Breast epithelium (tissue), 3 donors: ENCODE data around the gene USP32.

Experiments
- POLR2A ChIP-seq: fragments of 450-650 bp; IDR thresholded peaks from one replicate; pipeline ENCODE4 v1.6.1; 2016; ENCODE audit warnings: antibody characterized with exemption, mild to moderate bottlenecking, moderate library complexity
- POLR2AphosphoS5 ChIP-seq, 3 donors: sonication (generic); formaldehyde crosslinking; IDR thresholded peaks; one replicate each; pipeline ENCODE4 v1.6.1; 2017; ENCODE audit warnings: antibody characterized with exemption in 3 of 3
- TF ChIP-seq, protein P1 (sequence below), 3 donors: fragments of 450-650 bp; IDR thresholded peaks; one replicate each; pipeline ENCODE4 v1.5.1; 2016 to 2017; ENCODE audit warnings: antibody characterized with exemption in 3 of 3, mild to moderate bottlenecking in 3 of 3, moderate library complexity in 3 of 3

DNA sequence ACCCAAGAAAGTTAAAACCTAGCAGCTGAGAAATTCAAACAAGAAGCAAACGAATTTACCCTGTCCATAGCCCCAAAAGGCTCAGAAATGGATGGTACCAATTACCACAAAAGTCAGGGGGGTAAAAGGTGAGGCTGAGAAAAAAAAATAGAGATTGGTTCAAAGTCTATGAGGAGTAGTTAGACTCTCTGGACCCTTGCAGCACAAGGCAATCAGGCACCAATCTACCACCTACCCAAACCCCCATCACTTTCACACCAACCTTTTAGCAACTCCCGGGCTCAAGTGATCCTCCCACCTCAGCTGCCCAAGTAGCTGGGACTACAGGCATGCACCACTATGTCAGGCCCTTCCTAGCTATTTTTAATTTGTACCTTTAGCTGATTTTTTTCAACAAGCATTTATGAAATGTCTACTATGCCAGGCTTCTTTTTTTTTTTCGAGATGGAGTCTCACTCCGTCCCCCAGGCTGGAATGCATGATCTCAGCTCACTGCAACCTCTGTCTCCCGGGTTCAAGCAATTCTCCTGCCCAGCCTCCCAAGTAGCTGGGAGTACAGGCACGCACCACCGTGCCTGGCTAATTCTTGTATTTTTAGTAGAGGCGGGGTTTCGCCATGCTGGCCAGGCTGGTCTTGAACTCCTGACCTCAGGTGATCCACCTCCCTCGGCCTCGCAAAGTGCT lies 40.8 kb downstream of the USP32 start:
- TF ChIP-seq, protein P1, sequence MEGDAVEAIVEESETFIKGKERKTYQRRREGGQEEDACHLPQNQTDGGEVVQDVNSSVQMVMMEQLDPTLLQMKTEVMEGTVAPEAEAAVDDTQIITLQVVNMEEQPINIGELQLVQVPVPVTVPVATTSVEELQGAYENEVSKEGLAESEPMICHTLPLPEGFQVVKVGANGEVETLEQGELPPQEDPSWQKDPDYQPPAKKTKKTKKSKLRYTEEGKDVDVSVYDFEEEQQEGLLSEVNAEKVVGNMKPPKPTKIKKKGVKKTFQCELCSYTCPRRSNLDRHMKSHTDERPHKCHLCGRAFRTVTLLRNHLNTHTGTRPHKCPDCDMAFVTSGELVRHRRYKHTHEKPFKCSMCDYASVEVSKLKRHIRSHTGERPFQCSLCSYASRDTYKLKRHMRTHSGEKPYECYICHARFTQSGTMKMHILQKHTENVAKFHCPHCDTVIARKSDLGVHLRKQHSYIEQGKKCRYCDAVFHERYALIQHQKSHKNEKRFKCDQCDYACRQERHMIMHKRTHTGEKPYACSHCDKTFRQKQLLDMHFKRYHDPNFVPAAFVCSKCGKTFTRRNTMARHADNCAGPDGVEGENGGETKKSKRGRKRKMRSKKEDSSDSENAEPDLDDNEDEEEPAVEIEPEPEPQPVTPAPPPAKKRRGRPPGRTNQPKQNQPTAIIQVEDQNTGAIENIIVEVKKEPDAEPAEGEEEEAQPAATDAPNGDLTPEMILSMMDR (IDR thresholded peaks at IDR 0.05), result no peak
- TF ChIP-seq POLR2A, result no peak
- TF ChIP-seq POLR2AphosphoS5 (IDR thresholded peaks at IDR 0.05), result no peak
